GM18498 (cell line): ENCODE results near the gene MRPS12.
"Not testable (repeated sequence)": the region's sequence is repeated elsewhere in the genome, so short reads cannot be mapped to it uniquely, and the experiment has no call there.

Experiments used
- ATAC-seq: cut with Tn5 transposase; IDR thresholded peaks from one replicate; pipeline ENCODE4 v1.9.1; 2021; ENCODE audit warnings: mild to moderate bottlenecking, moderate library complexity; ENCODE audit not compliant: unreplicated experiment

Gene MRPS12

DNA sequence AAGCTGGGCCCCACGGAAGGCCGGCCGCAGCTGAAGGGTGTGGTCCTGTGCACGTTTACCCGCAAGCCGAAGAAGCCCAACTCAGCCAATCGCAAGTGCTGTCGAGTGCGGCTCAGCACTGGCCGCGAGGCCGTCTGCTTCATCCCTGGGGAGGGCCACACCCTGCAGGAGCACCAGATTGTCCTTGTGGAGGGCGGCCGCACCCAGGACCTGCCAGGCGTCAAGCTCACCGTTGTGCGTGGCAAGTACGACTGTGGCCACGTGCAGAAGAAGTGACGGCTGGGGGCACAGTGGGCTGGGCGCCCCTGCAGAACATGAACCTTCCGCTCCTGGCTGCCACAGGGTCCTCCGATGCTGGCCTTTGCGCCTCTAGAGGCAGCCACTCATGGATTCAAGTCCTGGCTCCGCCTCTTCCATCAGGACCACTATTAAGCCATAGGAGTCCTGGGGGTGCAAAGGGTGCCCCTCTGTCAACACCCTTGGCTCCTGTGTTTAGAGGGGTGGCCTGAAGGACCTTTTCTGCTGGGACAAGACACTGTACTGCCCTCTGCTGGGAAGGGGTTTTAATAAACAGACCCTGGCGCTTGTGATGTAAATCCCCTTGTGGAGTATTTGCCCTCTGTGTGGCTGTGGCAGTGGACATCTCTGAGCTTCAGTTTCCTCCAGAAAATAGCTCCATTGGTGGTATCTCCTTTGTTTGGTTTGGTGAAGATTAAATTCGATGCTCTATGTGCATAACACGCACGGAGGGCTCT lies 1.9 kb downstream of the MRPS12 start:
- no peak for ATAC-seq

GRCh38 chr19:38933544-38933943 lies 2.8 kb downstream of the MRPS12 start:
- no peak for ATAC-seq

DNA sequence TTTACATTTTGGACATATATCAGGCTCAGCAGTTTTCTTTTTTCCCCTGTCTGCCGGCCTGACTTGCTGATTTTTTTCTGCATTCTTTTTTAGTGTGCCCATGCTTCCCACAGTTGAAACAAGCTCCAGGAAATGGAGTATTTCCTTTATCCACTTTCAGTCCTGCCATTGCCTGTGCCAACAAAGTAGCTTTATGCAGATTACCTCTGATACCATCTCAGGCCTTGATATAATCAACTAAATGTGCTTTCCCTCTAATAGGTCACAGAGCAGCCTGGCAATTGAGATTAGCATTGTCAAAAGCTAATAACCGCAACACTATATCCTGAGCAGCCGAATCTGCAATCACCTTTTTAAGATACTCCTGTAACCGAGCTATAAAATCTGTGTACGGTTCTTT lies 9.2 kb downstream of the MRPS12 start:
- ATAC-seq: no peak

DNA sequence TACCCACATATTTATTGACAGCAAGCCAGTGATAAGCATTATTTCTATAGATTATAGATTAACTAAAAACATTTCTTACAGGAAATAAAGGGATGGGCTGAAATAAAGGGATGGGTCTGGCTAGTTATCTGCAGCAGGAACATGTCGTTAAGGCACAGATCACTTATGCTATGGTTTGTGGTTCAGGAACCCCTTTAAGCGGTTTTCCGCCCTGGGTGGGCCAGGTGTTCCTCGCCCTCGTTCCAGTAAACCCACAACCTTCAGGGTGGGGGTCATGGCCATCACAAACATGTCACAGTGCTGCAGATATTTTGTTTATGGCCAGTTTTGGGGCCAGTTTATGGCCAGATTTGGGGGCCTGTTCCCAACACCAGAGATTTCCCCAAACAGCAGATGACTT lies 10.7 kb downstream of the MRPS12 start:
- ATAC-seq: not testable (repeated sequence)

- ATAC-seq: no peak
Measured at GRCh38 chr19:38941979-38942378, 11.2 kb downstream of the MRPS12 start.

- no peak for ATAC-seq
Measured at GRCh38 chr19:38942471-38943181, 11.9 kb downstream of the MRPS12 start.

DNA sequence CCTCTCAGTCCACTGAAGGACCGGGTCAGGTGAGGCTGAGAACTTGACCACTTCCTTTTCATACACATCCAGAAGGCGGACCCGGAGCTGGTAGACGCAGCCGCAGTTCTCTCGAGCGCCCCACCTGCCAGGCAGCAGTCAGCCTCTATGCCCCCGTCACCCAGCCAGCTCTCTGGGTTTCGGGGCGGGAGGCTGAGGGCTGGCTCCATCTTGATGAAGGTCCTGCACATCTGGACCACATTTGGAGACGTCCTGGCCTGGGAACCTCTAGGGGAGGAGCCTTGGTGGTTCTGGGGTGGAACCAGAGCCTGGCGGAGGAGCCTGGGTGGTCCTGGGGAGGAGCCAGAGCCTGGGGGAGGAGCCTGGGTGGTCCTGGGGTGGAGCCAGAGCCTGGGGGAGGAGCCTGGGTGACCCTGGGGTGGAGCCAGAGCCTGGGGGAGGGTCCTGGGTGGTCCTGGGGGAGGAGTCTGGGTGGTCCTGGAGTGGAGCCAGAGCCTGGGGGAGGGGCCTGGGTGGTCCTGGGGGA lies 14.3 kb downstream of the MRPS12 start:
- ATAC-seq: no peak

DNA sequence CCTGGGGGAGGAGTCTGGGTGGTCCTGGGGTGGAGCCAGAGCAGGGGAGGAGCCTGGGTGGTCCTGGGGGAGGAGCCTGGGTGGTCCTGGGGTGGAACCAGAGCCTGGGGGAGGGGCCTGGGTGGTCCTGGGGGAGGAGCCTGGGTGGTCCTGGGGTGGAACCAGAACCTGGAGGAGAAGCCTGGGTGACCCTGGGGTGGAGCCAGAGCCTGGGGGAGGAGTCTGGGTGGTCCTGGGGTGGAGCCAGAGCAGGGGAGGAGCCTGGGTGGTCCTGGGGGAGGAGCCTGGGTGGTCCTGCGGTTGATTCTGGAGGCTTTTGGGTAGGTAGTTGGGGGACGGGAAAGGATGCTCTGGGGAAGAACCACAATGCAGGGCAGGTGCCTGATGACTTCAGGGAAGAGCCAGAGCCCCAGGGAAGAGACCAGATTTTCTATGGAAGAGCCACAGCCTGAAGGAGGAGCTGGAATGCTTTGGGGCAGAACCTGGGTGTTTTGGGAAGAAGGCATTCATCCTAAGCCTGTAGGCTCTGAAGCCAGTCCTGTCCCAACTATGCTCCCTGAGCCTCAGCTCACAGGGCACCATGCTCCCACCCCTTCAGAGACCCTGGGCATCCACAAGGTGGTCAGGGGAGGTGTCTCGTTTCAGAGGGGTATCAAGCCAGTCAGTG lies 15.0 kb downstream of the MRPS12 start:
- no peak for ATAC-seq

DNA sequence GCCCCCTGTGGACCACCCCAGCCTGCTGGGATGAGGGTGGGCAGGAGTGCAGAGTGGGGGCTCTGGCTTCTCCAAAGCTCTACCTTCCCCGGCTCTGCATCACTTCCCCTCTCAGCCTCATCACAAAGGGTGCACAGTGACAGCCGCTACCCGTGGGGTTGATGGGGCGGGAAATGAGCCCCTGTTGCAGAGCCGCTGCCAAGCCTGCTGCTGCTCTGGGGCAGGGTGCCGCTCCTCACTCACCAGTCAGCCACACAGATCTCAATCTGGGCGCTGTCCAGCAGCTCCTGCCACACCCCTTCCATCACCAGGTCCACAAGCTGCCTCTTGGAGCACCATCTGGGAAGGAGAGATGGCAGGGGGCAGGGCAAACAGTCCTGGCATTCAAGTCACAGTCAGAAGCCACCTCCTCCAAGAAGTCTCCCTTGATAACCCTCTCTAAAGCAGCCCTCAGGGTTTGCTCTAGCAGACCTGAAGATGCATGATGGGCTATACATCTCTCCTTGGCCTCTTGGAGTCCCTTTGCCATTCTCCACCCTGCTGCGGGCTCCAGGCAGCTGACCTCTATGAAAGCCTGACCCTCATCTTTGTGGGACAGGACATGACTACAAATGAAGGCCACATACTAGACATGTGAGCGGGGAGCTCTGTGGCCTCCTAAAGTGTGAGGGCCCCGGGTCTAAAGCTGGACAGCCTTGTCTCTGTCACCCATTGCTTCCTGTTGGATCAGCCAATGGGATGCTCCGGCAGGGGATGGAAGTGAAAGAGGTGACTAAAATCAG lies 15.7 kb downstream of the MRPS12 start:
- ATAC-seq: no peak

- ATAC-seq: no peak
Measured at GRCh38 chr19:38949580-38950367, 19.0 kb downstream of the MRPS12 start.

GRCh38 chr19:38951187-38951586 lies 20.4 kb downstream of the MRPS12 start:
- no peak for ATAC-seq

GRCh38 chr19:38952395-38953165 lies 21.8 kb downstream of the MRPS12 start:
- no peak for ATAC-seq

GRCh38 chr19:38953677-38954076 lies 22.9 kb downstream of the MRPS12 start:
- no peak for ATAC-seq

DNA sequence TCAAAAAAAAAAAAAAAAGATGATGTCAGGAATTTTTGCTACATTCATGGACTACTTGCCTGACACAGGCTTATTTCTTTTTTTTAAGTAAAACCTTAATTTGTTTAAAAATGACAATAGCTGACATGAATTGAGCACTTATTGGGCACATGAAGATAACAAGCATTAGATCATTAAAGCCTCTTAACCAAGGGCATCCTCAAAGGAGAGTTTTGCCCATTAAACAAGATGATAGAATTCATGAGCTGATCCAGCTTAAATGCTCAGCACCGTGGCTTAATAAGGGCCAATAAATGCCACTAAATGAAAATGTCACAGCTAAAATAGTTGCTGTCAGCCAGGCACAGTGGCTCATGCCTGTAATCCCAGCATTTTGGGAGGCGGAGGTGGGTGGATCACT lies 25.5 kb downstream of the MRPS12 start:
- ATAC-seq: no peak

- ATAC-seq: no peak
Measured at GRCh38 chr19:38958301-38958700, 27.6 kb downstream of the MRPS12 start.

GRCh38 chr19:38959618-38960017 lies 28.9 kb downstream of the MRPS12 start:
- ATAC-seq: no peak

DNA sequence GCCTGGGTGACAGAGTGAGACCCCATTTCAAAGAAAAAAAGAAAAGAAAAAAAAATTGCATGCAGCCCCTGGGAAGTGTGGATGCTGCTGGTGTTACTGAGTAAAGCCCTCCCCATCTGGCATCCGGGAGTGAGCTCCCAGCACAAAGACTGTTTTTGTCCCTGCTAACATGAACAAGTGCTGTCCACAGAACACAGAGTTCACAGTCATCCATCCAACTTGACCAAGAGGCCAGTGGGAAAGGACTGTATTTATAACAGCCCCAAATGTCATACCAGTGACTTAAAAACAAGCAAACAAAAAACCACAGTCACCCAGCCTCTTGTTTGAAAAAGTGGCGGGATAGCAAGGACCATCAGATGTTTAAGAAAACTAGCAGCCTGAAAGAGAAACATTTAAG lies 34.0 kb downstream of the MRPS12 start:
- ATAC-seq: no peak

DNA sequence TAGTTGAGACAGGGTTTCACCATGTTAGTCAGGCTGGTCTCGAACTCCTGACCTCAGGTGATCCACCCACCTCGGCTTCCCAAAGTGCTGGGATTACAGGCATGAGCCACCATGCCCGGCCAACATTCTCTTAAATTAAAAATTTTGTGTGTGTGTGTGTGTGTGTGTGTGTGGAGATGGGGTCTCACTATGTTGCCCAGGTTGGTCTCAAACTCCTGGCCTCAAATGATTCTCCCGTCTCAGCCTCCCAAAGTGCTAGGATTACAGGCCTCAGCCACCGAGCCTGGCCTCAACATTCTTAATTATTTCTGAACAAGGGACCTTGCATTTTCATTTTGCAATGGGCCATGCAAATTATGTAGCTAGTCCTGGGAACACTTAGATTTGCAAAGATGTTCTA lies 35.4 kb downstream of the MRPS12 start:
- ATAC-seq: not testable (repeated sequence)
